ENCODE data around the gene CELSR1.

Gene CELSR1

DNA sequence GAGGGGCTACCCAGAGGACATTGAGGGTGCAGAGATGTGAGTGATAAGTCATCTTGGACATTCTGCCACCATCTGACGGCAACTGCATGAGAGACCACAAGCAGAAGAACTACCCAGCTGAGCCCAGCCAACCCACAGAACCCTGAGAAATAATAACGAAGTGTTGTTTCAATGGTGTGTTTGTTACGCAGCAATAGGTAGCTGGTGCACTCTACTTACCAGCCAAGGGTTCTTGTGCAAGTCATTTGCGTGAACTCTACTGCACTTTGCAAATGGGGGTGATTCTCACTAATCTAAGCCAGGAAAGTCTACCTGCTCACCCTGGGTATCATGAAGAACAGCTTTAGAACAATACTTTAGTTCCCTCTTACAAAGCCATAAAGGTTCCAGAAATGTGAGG lies 15.8 kb upstream of the CELSR1 start:
- DNase-seq (ENCODE audit: low read depth) = no peak

DNA sequence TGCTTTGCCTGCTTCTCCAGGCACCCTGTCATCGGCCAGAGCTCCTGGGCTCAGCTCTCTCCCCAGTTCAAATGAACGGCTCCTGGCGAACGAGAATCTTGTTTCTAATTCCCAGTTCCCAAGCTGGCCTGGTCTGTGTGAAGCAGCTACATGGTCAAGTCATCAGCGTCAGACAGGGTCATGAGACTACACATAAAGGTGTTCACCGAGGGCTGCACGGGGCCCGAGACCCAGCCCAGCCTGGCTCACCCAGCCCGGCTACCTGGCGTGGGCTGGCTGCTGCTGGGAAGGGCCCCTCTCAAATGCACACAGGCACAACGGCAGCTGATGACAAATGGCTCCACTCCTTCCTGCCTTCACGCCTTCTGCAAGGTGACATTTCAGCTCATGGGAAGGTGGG lies 14.6 kb upstream of the CELSR1 start:
- no peak for DNase-seq (ENCODE audit: low read depth)

DNA sequence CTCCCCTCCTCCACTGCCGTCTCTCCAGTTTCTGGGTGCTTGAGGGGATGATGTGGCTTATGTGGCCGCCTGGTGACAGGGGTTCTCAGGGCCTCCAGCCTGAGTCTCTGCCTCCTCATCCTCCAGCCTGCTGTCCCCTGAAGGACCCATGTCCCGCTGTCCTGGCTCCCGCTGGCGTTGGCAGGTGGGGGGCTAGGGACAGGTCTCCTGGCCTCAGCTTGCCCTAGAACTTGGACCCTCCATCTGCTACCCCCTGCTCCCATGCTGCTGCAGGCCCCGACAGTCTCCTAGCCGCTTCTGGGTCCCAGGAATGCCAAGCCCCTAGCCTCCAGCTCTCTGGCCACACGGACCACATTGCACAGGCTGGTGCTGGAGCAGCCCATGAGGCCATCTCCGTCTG lies 13.9 kb upstream of the CELSR1 start:
- DNase-seq (ENCODE audit: low read depth) = no peak

DNA sequence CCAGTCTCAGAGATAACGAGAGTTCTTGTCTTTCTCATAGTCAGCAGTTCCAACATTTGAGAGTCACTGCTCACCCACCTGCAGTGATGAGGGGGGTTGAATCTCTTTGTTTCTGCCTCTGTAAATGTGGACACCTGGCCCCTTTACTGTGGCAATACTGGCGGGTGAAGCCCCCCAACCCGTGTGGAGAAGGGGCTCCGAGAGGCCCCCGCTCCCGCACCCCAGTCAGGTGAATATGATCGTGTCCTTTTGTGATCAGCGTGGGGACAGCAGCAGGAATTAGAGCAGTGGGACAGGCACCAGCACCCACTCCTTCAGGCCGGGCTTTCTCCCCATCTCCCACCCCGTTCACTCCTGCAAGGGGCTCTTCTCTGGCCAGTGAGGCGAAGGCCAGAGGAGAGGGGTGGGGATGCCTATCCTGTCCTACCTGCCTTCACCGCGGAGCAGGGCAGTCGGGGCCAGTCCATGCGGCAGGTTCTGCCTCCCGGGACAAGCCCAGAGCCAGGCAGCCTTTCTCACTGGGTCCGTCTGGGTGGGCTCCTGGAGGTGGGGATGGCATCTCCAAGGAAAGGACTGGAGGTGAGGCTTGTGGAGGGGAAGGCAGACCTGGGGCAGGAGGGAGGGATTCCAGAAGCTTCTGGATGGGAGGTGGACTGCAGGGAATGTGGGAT lies 12.7 kb upstream of the CELSR1 start:
- no peak for DNase-seq (ENCODE audit: low read depth)

DNA sequence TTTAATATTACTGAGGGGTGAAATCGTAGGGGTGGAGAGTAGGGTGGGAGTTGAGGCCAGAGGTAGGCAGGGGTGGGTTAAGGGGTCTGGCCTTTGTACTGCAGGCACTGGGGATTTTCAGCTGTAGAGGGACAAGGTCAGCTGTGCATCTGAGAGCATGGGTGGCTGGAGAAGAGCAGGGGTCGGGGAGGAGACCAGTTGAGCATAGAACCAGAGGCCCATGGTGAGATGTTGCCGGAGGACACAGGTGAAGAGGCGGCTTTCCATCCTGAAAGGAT lies 12.1 kb upstream of the CELSR1 start:
- DNase-seq (ENCODE audit: low read depth) = no peak

DNA sequence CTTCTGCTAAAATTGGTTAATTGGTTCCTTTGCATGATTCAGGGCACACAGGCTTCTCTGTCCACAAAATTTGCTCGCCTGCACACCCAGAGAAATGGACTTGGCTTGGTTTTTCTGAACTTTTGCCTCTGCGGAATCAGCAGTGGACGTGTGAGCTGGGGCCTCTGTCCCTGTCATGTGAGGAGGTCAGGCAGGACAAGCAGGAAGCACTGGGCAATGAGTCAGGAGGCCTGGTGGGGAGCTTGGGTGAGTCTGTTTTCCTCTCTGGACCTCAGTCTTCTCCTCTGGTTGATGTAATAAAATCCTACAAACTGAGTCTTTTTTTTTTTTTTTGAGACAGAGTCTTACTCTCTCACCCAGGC lies 10.4 kb upstream of the CELSR1 start:
- peak; percentile 95 for DNase-seq (ENCODE audit: low read depth)

DNA sequence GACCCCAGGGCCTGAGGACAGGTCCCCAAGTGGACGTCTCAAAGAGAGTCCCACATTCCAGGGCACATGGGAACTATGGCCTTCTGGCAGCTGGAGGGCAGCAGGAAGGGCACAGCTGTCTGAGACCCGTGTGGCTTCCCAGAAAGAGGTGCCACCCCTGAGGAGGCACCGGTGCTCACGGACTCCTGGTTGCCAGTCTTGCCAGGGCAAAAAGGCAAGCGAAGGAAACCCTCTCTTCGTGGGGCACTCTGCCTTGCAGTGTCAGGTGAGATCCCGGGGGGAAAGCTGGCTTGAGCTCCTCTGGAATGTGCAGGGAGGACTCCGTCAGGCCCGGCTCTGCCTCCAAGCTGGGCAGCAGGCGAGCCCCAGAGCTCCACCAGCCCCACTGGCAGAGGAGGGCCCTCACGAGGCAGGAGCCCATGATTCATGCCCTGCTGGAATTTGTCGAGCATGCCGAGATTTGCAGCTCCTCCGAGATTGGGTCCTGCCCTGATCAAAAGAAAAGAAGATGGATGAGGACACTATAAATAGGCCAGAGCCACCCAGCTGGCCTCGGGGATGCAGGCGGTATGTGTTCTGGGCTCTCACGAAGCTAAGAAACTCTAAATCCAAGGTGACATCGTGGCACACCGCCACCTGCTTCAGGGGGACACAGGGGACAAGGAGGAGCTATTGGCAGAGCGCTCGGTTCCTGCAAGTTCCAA lies 9.9 kb upstream of the CELSR1 start:
- peak; percentile 61 for DNase-seq (ENCODE audit: low read depth)

DNA sequence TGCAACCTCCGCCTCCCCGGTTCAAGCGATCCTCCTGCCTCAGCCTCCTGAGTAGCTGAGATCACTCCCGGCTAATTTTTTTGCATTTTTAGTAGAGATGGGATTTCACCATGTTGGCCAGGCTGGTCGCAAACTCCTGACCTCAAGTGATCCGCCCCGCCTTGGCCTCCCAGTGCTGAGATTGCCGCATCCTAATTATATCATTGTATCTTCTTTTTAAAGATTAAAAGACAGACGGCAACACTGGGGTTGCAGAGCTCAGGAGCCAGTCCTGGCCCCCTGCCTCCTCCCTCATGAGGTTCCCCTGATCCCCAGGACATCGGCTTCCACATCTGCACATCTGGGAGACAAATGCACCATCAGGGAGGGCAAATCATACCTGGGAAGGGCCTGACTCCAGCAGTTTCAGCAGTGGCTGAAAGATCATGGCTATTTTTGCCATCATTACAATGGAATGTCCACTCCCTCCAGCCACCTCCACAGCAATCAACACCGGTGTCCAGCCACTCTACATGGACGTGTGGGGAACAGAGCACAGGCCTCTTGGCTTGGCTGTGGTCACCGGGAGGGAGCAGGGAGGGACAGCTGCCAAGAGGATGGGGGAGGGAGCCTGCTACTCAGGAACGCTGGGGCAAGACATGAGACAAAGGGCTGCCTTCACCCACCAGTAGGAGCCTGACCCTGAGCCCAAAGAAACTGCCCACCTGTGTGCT lies 9.2 kb upstream of the CELSR1 start:
- no peak for DNase-seq (ENCODE audit: low read depth)

DNA sequence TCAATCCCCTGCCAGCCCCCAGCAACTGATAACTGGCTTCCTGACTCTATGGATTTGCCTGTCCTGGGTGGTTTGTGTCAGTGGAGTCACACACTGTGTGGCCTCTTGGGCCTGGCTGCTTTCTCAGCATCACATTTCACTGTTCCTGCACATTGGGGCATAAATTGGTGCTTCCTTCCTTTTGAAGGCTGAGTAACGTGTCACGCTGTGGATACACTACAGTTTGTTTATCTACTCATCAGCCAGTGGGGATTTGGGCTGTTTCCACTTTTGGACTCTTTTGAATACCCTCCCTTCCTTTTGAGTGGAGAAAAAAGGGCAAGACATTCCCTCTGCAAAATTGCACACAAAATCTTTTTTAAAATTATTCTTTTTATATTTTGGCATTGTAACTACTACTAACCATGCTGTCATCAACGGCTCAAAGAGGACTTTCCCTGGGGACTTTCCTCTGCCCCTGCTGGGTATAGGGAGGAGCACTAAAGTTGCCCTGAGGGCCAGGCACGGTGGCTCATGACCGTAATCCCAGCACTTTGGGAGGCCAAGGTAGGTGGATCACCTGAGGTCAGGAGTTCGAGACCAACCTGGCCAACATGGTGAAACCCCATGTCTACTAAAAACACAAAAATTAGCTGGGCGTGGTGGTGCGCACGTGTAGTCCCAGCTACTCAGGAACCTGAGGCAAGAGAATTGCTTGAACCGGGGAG lies 7.8 kb upstream of the CELSR1 start:
- DNase-seq (ENCODE audit: low read depth) = no peak

DNA sequence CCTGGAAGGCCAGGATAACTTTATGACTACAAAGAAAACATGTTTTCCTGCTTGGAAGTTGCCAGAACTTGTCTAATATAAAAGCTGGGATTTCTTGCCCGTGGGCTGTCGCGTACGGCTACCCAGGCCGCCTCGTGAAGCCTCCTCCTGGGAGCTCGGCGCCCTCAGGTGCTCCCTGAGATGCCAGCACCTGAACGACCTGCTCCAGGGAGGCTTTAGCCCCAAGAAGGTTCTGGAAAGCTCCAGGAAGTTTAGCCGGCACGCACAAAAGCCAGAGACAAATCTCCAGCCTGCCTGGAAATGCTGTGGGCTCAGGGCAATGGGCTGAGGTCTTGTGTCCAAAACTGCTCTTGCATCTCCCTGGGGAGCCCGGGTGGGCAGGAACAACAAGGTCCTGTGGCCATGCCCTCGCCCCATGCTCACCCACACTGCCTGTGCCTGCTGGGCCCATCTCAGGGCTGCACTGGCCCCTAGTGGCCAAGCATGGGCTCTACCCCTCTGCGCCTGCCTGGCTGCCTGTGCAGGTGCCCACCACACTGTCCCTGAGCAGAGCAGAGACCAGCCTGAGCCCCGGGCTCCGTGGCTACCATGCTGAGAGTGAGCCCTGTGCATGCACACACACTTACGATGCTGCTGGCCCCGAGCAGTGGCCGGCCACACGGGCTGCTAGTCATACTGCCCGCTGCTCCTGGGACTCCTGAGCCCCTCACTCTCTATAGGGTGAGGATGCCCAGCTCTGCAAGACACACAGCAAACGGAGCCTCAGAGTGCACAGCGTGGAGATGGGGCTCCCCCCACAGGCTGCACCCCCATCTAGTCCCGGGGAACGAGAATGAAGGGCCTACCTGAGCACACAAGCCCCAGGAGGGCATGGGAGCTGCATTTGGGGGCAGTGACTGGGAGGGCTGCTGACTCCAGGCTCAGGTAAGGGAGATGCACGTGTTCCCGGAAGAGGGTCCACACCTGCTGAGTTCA lies 4.9 kb upstream of the CELSR1 start:
- DNase-seq (ENCODE audit: low read depth) = no peak

DNA sequence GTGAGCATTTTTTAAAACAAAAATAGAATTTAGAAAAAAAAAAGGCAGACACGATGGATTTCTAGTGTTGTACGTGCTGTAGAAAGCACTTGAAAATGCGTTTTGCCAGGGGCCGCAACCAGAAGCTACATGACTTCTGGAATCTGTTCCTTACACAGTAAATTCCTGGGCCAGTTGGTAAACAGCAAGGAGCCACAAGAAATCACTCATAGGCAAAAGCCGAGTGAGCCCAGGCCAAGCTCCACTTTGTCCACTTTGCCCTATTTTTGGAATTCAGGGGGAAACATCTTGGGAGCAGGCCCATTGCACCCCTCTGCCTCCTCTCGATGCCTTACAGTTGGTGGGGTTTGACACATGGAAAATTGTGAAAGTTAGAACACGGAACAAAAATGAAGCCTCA lies 4.1 kb upstream of the CELSR1 start:
- no peak for DNase-seq (ENCODE audit: low read depth)

DNA sequence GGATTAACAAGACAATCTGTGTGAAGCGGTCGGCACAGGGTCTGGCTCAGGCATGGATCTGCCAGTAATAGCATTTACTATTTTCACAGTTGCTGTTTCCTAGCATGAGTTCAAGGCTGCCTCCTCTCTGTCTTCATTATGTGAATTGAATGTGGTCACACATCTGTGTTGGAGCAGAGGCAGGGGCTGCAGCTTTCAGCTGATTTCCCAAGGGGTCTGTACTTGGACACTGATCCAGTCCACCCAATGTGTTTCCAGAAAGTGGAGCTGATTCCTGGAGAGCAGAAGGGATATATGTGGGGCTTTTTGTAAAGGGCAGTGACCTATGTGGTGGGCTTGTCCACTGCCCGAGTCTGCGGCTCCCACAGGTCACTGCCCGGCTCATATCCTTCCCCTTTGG lies 3.5 kb upstream of the CELSR1 start:
- DNase-seq (ENCODE audit: low read depth) = no peak

DNA sequence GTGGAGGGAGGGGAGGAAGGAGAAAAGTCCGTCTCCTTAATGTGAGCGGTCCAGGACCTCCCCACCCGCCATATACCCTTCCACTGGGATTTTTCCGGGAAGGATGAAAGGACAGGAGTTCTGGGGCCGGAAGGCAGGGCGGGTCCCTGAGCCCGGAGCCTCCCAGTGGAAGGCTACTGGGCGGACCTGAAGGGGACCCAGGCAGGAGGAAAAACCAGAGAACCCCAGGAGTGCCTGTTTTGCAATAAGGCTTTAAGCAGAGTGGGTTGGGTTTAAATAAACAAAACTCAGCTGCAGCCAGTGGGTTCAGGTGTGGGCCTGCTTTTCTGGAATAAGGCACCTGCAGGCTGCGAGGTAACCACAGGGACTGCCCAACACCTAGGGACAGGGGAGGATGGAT lies 1.7 kb upstream of the CELSR1 start:
- no peak for DNase-seq (ENCODE audit: low read depth)

DNA sequence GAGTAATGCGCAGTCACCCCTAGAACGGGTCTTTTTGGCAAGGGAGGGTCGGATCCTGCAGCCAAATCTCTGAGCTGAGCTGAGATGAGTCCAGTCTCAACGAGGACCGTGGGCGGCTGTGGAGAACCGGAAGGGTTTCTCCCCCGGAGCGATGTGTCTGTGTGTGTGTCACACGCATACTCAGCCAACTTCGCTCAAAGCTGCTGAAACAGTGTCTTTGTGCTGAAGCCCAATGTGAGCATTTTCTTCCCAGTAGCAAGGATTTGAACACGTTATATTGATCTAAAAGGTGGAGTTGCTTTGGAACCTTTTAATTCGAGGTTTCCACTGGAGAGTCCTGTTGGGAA lies 1.4 kb upstream of the CELSR1 start:
- DNase-seq (ENCODE audit: low read depth) = no peak

DNA sequence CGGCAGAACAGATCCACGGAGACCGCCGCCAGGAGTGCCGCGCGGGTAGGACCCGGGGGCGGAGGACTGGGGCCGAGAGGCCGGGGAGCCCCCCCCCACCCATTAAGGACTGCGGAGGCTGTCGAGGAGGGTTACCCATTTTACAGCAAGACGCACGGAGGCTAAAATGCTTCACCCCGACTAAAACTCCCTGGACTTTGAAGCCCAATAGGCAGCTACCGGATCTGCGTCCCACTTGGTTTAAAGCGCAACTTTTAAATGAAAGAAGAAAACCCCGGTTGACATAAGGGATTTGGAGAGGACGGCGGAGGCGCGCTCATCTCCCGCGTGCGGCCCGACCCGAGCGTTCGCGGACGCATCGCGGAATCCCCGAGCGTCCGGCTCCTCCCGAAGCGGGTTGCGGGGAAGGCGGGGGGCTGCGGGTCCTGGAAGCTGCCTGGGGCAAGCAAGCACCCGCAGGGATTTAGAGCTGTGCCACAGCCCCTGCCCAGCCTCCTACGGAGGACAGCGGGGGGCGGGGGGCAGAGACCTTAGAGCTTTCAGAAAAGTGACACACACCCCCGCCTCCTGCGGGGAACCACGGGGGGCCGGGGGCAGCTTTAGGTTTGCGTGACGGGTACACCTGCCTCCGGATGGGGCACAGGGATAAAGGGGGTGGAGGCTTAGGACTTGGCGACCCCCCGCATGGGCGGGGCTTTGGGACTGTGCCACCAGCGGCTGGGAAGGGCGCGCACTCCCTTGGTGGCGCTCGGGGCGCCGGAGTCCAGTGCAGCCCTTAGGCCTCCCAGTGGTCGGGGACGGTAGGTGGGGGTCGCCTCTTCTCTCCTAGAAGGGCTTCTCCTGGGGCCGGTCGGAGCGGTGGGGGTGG lies 760 bp upstream of the CELSR1 start:
- DNase-seq (ENCODE audit: low read depth) = no peak

DNA sequence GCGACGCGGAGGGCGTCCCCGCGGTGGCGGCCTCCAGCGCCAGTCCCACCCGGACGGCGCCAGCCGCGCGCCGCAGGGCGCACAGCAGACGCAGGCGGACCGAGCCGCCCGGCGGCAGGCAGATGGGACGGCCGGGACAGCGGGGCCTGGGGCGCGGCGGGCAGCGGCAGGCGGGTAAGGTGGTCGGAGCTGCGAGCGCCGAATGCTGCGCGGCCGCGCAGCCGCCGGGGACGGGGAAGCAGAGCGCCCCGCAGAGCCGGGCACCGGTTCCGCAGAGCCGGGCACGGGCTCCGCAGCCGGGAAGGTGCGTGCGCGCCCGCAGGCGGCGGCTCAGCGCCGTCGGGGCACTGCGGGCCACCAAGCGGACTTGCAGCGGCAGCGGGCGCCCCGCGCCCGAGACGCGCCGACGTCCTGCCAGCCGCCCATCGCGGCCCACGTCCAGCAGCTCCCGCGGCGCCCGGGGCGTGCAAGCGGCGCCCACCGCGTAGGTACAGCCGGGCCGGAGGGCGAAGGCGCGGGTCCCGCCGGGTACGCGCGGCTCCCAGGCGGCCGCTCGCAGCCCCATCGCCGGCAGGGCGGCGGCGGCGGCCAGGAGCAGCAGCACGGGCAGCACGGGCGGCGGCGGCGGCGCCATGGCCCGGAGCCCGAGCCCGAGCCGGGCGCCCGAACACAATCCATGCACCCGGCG lies 739 bp downstream of the CELSR1 start:
- DNase-seq (ENCODE audit: low read depth) = no peak

DNA sequence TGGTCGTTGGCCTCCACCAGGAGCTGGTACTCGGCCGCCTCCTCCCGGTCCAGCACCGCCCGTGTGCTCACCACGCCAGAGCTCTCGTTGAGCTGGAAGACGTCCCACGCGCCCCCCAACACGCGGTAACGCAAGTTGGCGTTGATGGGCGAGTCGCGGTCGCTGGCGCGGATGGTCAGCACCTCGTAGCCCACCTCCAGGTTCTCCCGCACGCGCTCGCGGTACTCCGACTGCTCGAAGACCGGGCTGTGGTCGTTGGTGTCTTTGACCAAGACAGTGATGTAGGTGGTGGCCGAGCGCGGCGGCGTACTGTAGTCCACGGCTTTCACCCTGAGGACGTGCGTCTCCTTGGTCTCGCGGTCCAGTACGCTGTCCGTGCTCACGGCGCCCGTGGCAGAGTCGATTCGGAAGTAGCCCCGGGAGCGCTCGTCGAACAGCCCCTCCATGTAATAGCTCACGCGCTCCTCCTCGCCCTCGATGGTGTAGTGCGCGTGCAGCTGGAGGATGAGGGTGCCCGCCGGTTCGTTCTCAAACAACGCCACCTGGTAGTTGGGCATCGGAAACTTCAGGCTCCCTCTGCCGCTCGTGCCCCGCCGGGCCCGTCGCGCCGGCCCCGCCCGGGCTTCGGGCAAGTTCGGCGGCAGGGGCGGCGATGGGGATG lies 1.4 kb downstream of the CELSR1 start:
- no peak for DNase-seq (ENCODE audit: low read depth)

DNA sequence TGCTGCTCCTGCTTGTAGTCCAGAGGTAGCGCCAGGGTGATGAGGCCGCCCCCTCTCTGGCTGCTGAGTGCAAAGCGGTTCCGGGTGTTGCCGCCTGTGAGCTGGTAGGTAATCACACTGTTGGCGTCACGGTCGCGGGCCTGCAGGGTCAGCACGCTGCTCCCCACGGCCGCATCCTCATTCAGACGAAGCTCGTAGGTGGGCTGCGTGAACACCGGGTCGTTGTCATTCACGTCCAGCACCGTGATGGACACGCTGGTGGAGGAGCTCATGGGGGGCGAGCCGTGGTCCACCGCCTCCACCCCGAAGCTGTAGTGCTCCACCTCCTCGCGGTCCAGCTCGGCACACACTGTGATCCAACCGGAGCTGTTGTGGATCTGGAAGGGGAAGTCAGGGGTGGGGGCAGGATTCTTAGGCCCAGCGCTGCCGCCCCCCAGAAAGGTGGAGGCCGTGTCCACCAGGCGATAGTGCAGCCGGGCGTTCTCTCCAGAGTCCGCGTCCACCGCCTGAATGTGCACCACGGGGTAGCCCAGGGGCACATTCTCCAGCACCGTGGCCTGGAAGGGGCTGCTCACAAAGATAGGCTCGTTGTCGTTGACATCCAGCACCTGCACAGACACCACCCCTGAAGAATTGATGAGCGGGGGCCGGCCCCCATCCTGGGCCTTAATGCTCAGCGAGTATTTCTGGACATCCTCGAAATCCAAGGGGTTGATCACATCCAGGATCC lies 2.4 kb downstream of the CELSR1 start:
- no peak for DNase-seq (ENCODE audit: low read depth)

DNA sequence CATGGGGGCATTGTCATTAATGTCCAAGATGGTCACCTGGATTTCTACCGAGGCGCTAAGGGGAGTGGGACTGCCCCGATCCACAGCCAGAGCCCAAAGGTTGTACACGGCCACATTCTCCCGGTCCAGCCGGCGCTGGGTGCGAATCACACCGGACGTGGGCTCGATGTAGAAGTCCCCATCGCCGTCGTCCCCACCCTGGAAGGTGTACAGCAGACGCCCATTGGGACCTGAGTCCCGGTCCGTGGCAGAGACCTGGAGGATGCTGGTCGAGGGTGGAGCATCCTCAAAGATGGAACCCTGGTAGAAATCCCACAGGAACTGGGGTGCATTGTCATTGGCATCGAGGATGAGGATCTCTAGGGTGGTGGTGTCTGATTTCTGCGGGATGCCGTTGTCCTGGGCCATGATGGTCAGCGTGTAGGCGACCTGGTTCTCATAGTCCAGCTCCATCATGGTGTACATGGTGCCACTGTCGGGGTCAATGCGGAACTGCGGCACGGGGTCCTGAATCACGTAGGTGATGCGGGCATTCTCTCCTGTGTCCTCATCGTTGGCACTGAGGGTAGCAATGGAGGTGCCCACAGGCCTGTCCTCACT lies 3.1 kb downstream of the CELSR1 start:
- no peak for DNase-seq (ENCODE audit: low read depth)
